GM13977 (cell line): ENCODE measurements around the gene EIF2AK2.

Source experiments
- DNase-seq: peaks from one replicate; pipeline ENCODE4 v3.0.0; 2012; ENCODE audit warnings: low spot score
- CTCF ChIP-seq: IDR thresholded peaks from 2 replicates; pipeline ENCODE4 v1.5.1; 2012; ENCODE audit warnings: mild to moderate bottlenecking, control low read depth; ENCODE audit not compliant: insufficient read depth; ENCODE audit errors: extremely low read depth, missing control alignments
- in situ Hi-C: fragments of 300-500 bp; cut with MboI; formaldehyde crosslinking; loops from one replicate; pipeline ENCODE4 v1.12.0; 2022; ENCODE audit warnings: low sequenced_read_pairs, low pct_unique_long_range_greater_than_20kb, mixed read lengths, inconsistent platforms; ENCODE audit not compliant: unreplicated experiment

Gene EIF2AK2

GRCh38 chr2:37188570-37188969 is 31.8 kb upstream of the EIF2AK2 start, which contains the start of gene SULT6B1:
SULT6B1 (minus strand) TSS chr2:37188670; CDS start chr2:37188640, 30 bp downstream.
- DNase-seq, result no peak
- no peak for TF ChIP-seq CTCF
- in situ Hi-C loops, result no loop called here

- no peak for TF ChIP-seq CTCF
- DNase-seq, result no peak
- in situ Hi-C loops, result no loop called here
Observed at GRCh38 chr2:37181726-37182684, 25.2 kb upstream of the EIF2AK2 start.

GRCh38 chr2:37180640-37181039 is 23.9 kb upstream of the EIF2AK2 start:
- no peak for DNase-seq
- TF ChIP-seq CTCF, result no peak
- in situ Hi-C loops, result no loop called here

GRCh38 chr2:37180006-37180639 is 23.3 kb upstream of the EIF2AK2 start:
- in situ Hi-C loops, result no loop called here
- no peak for TF ChIP-seq CTCF
- DNase-seq, result no peak

- in situ Hi-C loops, result loop anchor here (25.0 kb wide), 1 partner anchor 714 kb away; no protein-coding TSS in a partner anchor
- DNase-seq, result no peak
- TF ChIP-seq CTCF, result no peak
Observed at GRCh38 chr2:37173741-37174140, 17.0 kb upstream of the EIF2AK2 start.

- DNase-seq, result no peak
- TF ChIP-seq CTCF, result no peak
- in situ Hi-C loops, result loop anchor here (25.0 kb wide), 1 partner anchor 716 kb away; no protein-coding TSS in a partner anchor
Observed at GRCh38 chr2:37171624-37171950, 14.8 kb upstream of the EIF2AK2 start.
